ENCODE data around the gene SLC35G4.
A peak's percentile ranks its signal among the peaks of the same experiment; 100 is the strongest.
"Not testable (repeated sequence)": the region's sequence is repeated elsewhere in the genome, so short reads cannot be mapped to it uniquely, and the experiment has no call there.

SLC35G4 gene

DNA sequence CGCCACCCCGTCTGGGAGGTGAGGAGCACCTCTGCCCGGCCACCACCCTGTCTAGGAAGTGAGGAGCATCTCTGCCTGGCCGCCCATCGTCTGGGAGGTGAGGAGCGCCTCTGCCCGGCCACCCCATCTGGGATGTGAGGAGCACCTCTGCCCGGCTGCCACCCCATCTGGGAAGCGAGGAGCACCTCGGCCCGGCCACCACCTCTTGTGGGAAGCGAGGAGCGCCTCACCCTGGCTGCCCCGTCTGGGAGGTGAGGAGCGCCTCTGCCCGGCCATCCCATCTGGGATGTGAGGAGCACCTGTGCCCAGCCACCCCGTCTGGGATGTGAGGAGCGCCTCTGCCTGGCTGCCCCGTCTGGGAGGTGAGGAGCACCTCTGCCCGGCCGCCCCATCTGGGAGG is 4.6 kb downstream of the SLC35G4 start:
- in situ Hi-C loops (cut with MboI; ENCODE audit: low pct_unique_long_range_greater_than_20kb, low sequenced_read_pairs, unreplicated experiment); DNase-seq (ENCODE audit: low spot score): not testable (repeated sequence)

DNA sequence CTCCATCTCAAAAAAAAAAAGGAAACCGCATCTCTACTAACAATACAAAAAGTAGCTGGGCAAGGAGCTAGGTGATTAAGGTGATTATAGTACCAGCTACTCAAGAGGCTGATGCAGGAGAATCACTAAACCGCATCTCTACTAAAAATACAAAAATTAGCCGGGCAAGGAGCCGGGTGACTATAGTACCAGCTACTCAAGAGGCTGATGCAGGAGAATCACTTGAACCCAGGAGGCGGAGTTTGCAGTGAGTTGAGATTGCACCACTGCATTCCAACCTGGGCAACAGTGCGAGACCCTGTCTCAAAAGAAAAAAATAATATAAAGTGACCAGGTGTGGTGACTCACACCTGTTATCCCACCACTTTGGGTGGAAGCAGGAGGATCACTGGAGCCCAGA is 5.6 kb downstream of the SLC35G4 start:
- in situ Hi-C loops (cut with MboI; ENCODE audit: low pct_unique_long_range_greater_than_20kb, low sequenced_read_pairs, unreplicated experiment); DNase-seq (ENCODE audit: low spot score): not testable (repeated sequence)

DNA sequence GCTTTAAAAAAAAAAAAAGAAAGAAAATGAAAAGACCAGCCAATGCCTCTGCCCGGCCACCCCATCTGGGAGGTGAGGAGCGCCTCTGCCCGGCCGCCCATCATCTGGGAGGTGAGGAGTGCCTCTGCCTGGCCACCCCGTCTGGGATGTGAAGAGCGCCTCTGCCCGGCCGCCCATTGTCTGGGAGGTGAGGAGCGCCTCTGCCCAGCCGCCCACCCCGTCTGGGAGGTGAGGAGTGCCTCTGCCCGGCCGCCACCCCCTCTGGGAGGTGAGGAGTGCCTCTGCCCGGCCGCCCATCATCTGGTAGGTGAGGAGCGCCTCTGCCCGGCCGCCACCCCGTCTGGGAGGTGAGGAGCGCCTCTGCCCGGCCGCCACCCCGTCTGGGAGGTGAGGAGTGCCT is 37.9 kb downstream of the SLC35G4 start:
- DNase-seq (ENCODE audit: low spot score); in situ Hi-C loops (cut with MboI; ENCODE audit: low pct_unique_long_range_greater_than_20kb, low sequenced_read_pairs, unreplicated experiment): not testable (repeated sequence)

DNA sequence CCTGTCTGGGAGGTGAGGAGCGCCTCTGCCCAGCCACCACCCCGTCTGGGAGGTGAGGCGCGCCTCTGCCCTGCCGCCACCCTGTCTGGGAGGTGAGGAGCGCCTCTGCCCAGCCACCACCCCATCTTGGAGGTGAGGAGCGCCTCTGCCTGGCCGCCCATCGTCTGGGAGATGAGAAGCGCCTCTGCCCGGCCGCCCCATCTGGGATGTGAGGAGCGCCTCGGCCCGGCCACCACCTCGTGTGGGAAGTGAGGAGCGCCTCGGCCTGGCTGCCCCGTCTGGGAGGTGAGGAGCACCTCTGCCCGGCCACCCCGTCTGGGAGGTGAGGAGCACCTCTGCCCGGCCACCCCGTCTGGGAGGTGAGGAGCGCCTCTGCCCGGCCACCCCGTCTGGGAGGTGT is 38.4 kb downstream of the SLC35G4 start:
- DNase-seq (ENCODE audit: low spot score); in situ Hi-C loops (cut with MboI; ENCODE audit: low pct_unique_long_range_greater_than_20kb, low sequenced_read_pairs, unreplicated experiment): not testable (repeated sequence)

DNA sequence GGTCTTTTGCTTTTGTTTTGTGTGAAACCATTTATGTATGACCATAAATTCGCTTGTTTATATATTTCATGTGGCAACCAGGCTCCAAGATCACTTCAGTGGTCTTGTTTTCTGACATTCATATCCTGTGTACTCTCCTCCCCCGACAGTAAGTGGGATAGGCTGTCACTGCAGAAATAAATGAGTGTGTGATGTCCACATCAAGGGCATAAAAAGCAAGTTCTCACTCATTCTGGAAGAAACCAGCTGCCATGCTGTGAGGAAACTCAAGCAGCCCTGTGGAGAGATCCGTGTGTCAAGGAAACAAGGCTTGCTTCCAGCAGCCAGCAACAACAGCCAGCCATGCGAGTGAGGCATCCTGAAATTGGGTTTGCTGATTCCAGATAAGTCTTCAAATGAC is 40.4 kb downstream of the SLC35G4 start:
- TF ChIP-seq, protein P1, sequence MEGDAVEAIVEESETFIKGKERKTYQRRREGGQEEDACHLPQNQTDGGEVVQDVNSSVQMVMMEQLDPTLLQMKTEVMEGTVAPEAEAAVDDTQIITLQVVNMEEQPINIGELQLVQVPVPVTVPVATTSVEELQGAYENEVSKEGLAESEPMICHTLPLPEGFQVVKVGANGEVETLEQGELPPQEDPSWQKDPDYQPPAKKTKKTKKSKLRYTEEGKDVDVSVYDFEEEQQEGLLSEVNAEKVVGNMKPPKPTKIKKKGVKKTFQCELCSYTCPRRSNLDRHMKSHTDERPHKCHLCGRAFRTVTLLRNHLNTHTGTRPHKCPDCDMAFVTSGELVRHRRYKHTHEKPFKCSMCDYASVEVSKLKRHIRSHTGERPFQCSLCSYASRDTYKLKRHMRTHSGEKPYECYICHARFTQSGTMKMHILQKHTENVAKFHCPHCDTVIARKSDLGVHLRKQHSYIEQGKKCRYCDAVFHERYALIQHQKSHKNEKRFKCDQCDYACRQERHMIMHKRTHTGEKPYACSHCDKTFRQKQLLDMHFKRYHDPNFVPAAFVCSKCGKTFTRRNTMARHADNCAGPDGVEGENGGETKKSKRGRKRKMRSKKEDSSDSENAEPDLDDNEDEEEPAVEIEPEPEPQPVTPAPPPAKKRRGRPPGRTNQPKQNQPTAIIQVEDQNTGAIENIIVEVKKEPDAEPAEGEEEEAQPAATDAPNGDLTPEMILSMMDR (IDR thresholded peaks at IDR 0.05; ENCODE audit: extremely low read depth, insufficient read depth, missing control alignments) = no peak
- DNase-seq (ENCODE audit: low spot score) = no peak
- in situ Hi-C loops (cut with MboI; ENCODE audit: low pct_unique_long_range_greater_than_20kb, low sequenced_read_pairs, unreplicated experiment) = no loop called here

DNA sequence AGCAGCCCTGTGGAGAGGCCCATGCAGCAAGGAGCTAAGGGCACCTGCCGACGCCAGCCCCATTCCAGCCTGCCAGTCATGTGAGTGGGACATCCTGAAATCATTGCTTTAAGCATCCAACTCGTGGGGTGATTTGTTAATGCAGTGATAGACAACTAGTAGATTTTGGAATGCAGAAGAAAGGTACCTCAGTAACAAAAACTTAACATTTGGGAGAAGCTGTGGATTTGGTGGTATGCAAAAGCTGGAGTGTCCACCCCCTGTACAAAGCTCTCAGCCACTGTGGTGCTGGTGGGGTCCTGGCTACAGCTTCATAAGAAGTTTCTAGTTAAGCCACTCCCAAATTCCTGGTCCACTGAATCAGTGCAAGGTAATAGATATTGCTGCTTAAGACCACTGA is 42.5 kb downstream of the SLC35G4 start:
- TF ChIP-seq, protein P1 (IDR thresholded peaks at IDR 0.05; ENCODE audit: extremely low read depth, insufficient read depth, missing control alignments) = no peak
- no peak for DNase-seq (ENCODE audit: low spot score)
- in situ Hi-C loops (cut with MboI; ENCODE audit: low pct_unique_long_range_greater_than_20kb, low sequenced_read_pairs, unreplicated experiment) = no loop called here

DNA sequence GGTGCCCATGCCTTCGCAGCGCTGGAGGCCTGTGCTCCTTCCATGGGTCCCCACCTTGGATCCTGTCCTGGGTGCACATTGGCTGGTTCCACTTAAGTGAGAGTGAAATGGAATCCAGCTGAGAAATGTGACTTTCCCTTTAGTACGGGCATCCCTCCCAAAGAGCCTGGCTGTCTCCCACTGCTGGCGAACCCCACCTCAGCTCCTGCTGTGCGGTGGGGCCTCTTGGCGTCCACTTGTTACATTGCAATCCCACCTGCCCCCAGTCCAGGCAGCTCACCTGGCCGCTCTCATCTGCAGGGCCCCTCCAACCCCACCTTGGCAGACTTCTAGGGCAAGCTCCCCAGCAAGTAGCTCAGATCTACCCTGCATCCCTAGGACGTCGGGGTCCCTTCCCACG is 44.1 kb downstream of the SLC35G4 start:
- in situ Hi-C loops (cut with MboI; ENCODE audit: low pct_unique_long_range_greater_than_20kb, low sequenced_read_pairs, unreplicated experiment) = no loop called here
- TF ChIP-seq, protein P1 (IDR thresholded peaks at IDR 0.05; ENCODE audit: extremely low read depth, insufficient read depth, missing control alignments) = no peak
- DNase-seq (ENCODE audit: low spot score) = no peak

DNA sequence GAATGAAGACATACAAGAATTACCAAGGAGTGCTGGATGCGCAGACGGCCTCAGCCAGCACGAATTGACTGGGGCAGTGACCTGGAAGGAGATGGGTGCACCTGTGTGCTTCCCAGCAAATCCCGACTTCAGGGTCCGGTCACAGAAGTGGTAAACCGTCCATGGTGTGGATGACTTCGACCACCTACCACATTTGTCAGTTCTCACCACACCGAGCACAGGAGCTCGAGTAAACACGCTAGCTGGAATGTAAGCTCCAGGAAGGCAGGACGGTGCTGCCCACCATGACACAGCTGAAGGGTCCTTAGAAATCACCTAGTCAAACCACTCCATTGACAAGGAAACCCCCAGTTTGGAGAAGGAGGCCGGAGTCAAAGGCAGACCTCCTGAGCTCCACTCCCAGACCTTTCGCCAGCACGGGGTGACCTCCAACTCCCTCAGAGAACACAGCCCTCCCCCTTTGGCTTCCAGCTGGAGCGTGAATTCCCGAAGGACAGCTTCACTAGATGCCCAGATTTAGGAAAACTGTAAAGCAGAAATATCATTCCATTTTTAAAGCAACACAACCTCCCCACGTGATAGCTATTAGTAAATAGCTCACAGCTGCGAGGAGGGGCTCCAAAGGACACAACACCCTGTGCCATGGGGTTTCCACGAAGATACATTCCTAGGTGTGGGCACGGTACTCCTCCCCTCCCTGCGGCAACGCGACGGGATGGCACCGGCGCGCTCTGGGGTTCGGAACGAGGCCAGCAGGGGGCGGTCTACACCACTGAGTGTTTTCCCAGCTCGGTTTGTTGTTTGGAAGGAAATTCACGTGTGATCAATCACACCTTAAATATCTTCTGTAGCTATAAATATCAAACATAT is 45.6 kb downstream of the SLC35G4 start:
- peak; percentile 76 for DNase-seq (ENCODE audit: low spot score)
- in situ Hi-C loops (cut with MboI; ENCODE audit: low pct_unique_long_range_greater_than_20kb, low sequenced_read_pairs, unreplicated experiment) = no loop called here
- TF ChIP-seq, protein P1 (IDR thresholded peaks at IDR 0.05; ENCODE audit: extremely low read depth, insufficient read depth, missing control alignments) = peak; percentile 77

DNA sequence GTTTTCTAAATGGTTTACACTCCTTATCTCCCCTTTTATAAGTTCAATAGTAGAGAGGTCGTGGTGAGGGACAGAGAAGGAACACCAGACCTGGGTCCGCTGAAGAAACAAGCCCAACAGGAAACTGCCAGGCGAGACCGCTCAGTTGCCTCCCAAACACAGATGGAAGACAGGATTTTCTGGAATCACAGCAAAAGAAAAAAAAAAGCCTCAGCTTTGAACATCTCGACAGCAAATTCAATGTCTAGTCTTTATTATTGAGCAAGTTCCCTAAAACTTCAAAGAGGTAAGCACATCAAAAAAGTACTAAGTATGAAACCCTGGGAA is 46.2 kb downstream of the SLC35G4 start:
- in situ Hi-C loops (cut with MboI; ENCODE audit: low pct_unique_long_range_greater_than_20kb, low sequenced_read_pairs, unreplicated experiment) = no loop called here
- TF ChIP-seq, protein P1 (IDR thresholded peaks at IDR 0.05; ENCODE audit: extremely low read depth, insufficient read depth, missing control alignments) = no peak
- no peak for DNase-seq (ENCODE audit: low spot score)
